Adrenal gland (tissue), 12 donors: ENCODE data around the gene ISCU. TPM values are rescaled to one million over a fixed set of nuclear protein-coding genes. Genes with fewer than 3 reads are reported as not detected.

Experiments used
- DNase-seq, 7 donors: peaks; one replicate each; pipeline ENCODE4 v3.0.0-alpha.2; 2019 to 2020
- H3K27ac ChIP-seq, 5 donors: fragments of 200-600 bp; sonication (generic) in 4 of 5; 1 replicate in 3 of 5; 2 replicates in 2 of 5; pipeline versions ENCODE4 v1.5.1 to v1.8.0; 2016 to 2020; ENCODE audit warnings: mild to moderate bottlenecking in 1 of 5
- H3K27me3 ChIP-seq: fragments of 200-600 bp; 2 replicates; pipeline ENCODE4 v1.8.0; 2021
- H3K36me3 ChIP-seq, 2 donors: fragments of 200-600 bp; replicated peaks in 1 of 2; 1 replicate in 1 of 2; 2 replicates in 1 of 2; pipeline versions ENCODE4 v1.5.1 to v1.8.0; 2018 to 2022
- H3K4me1 ChIP-seq, 2 donors: fragments of 200-600 bp; replicated peaks in 1 of 2; 1 replicate in 1 of 2; 2 replicates in 1 of 2; pipeline versions ENCODE4 v1.5.1 to v1.8.0; 2018 to 2021
- H3K4me3 ChIP-seq, 4 donors: fragments of 200-600 bp; sonication (generic) in 3 of 4; one replicate each; pipeline ENCODE4 v1.5.1; 2016 to 2018
- H3K9me3 ChIP-seq, 3 donors: fragments of 200-600 bp; sonication (generic) in 1 of 3; replicated peaks in 1 of 3; 1 replicate in 2 of 3; 2 replicates in 1 of 3; pipeline versions ENCODE4 v1.5.1 to v1.8.0; 2016 to 2021
- POLR2A ChIP-seq, 2 donors: fragments of 450-650 bp; IDR thresholded peaks; one replicate each; pipeline ENCODE4 v1.6.1; 2017; ENCODE audit warnings: antibody characterized with exemption in 2 of 2, mild to moderate bottlenecking in 2 of 2, moderate library complexity in 1 of 2
- WGBS, 4 donors: extraction: QIAGEN DNeasy Blood & Tissue Kit in 2 of 4; methylation state at CpG; one replicate each; pipeline versions ENCODE4 v1.1.5 to v1.1.7; 2013 to 2017; 5-methylcytosine and 5-hydroxymethylcytosine counted together
- intact Hi-C, 2 donors: fragments of 100-400 bp; cut with DNase I; formaldehyde crosslinking; loops; one replicate each; pipeline versions ENCODE4 v1.14.1 to v1.15.0; 2022 to 2023
- polyA plus RNA-seq, 3 donors: library from polyadenylated mRNA; stranded (reverse); fragments of 200-250 nt in 2 of 3; fragments of 350-450 nt in 1 of 3; fragmentation: Illumina TruSeq in 1 of 3; extraction: RNeasy Lipid Tissue Mini Kit (QIAGEN cat#74804) in 1 of 3; gene quantifications; one replicate each; pipeline ENCODE4 v1.2.3, GENCODE V29; 2013 to 2014
- total RNA-seq, 9 donors: library from RNA; depleted of rRNA in 4 of 9; stranded (reverse); fragments of >200 nt in 4 of 9; fragments of 120-200 nt in 1 of 9; fragmentation: NEBNext Ultra II Directional in 1 of 9; extraction: Animal tissue kit (Norgen Biotek cat#: 25700) in 1 of 9; gene quantifications; one replicate each; pipeline versions ENCODE4 v1.1.0 to v1.2.4, GENCODE V29; 2013 to 2023
- TF ChIP-seq, protein P1 (sequence below), 6 experiments: fragments of 450-650 bp in 4 of 6; fragments of 200-600 bp in 2 of 6; sonication (generic) in 1 of 6; IDR thresholded peaks; 1 replicate in 5 of 6; 2 replicates in 1 of 6; pipeline versions ENCODE4 v1.5.1 to v1.8.0; 2016 to 2021; ENCODE audit warnings: antibody characterized with exemption in 6 of 6, mild to moderate bottlenecking in 2 of 6, moderate library complexity in 1 of 6
- donor health status: healthy with polysubstance abuse.
- donor health status: Bipolar disorder and iron deficiency.
- donor health status: DM: yes; HTN: yes; CAD: no.
- donor health status: DM: no; HTN: no; CAD: no.
- donor health status: DM: no; HTN: no; CAD: no.
- donor health status: DM: yes; HTN: yes; CAD: no.

Gene ISCU
- total and polyA plus RNA-seq, 12 donors = 209 to 1,219 (median 393) TPM

DNA sequence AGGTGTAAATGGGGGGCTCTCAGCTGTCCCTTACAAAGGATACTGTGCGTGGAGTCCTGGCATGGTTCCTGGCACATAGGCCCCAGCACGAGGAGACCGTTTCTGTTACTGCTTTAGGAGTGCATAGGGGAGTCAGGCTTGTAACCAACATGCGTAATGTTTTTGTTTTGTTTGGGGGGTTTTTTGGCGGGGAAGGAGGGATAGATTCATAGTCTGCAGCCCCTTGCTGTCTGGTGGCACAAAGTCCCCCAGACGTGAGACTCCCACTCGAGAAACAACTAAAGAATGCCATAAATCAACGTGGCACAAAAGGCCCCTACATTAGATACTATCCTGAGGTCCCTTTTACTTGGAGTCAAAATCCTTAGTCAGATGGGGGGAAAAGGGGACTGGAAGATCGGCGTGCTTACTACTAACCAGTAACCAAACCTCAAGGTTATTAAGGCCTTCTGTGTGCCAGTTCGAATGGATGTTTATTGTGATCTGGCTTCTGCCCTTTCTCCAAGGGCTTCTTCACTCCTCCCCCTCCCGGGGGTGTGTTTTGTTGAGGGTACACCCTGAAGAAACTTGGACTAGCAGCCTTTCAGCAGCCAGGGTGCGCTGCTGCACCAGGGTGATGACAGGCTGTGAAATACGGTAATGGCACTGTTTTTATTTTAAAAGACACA, 874 bp downstream of the ISCU start:
- Histone ChIP-seq H3K27ac (peak overlapping the region; percentile 56 to 98 (median 94)), H3K36me3 (peaks cover 0 to 43% of the 10 kb centered on the region in 2 donors), H3K9me3 (no peaks in the 10 kb centered on the region), H3K4me1 (peaks cover 25 to 56% of the 10 kb centered on the region in 2 donors), H3K4me3 (peak overlapping the region; percentile 56 to 99 (median 90)), H3K27me3 (no peaks in the 10 kb centered on the region)
- peak; percentile 84 to 94 (median 90) for DNase-seq
- intact Hi-C loops = loop anchor here (2.0 to 10.0 kb wide), 2 partner anchors 56 to 232 kb away; no protein-coding TSS in a partner anchor
- TF ChIP-seq, protein P1, sequence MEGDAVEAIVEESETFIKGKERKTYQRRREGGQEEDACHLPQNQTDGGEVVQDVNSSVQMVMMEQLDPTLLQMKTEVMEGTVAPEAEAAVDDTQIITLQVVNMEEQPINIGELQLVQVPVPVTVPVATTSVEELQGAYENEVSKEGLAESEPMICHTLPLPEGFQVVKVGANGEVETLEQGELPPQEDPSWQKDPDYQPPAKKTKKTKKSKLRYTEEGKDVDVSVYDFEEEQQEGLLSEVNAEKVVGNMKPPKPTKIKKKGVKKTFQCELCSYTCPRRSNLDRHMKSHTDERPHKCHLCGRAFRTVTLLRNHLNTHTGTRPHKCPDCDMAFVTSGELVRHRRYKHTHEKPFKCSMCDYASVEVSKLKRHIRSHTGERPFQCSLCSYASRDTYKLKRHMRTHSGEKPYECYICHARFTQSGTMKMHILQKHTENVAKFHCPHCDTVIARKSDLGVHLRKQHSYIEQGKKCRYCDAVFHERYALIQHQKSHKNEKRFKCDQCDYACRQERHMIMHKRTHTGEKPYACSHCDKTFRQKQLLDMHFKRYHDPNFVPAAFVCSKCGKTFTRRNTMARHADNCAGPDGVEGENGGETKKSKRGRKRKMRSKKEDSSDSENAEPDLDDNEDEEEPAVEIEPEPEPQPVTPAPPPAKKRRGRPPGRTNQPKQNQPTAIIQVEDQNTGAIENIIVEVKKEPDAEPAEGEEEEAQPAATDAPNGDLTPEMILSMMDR (IDR thresholded peaks at IDR 0.05) = peak; percentile 60 to 94 (median 89)
- peak in 1 of 2 donors; percentile 61 for TF ChIP-seq POLR2A (IDR thresholded peaks at IDR 0.05)
- WGBS, 4 donors = 1 to 2% (median 2%) methylated on average over 11 to 14 of the region's 14 CpGs

DNA sequence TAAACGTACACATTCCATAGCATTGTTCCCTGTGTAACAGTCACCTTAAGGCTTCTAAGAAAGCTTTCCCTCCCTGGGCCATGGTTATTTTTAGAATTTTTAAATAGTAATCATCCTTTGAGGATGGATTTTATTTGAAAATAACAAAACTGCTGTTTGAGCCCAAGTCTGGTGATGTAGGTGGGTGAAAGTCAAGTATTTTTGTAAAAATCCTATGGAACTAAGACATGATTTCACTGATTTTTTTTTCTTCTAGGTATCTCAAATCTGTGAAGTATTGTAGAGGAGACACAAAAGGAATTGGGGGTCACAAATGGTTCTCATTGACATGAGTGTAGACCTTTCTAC, 1.4 kb downstream of the ISCU start:
- peak overlapping the region in 3 of 5 donors; percentile 8 to 98 (median 95) for H3K27ac ChIP-seq
- no peak for TF ChIP-seq POLR2A (IDR thresholded peaks at IDR 0.05)
- TF ChIP-seq, protein P1 (IDR thresholded peaks at IDR 0.05) = peak in 2 of 6 experiments; percentile 2 to 7
- H3K4me3 ChIP-seq = peak overlapping the region in 1 of 4 donors; percentile 85
- H3K36me3 ChIP-seq = peaks cover 0 to 48% of the 10 kb centered on the region in 2 donors
- WGBS, 4 donors = 0 to 10% (median 5%) methylated on average over 1 of the region's 1 CpG
- peaks cover 25 to 51% of the 10 kb centered on the region in 2 donors for H3K4me1 ChIP-seq
- H3K27me3 ChIP-seq = no peaks in the 10 kb centered on the region
- no peaks in the 10 kb centered on the region for H3K9me3 ChIP-seq
- intact Hi-C loops = loop anchor here (2.0 to 10.0 kb wide), 2 partner anchors 55 to 231 kb away; no protein-coding TSS in a partner anchor
- DNase-seq = no peak

DNA sequence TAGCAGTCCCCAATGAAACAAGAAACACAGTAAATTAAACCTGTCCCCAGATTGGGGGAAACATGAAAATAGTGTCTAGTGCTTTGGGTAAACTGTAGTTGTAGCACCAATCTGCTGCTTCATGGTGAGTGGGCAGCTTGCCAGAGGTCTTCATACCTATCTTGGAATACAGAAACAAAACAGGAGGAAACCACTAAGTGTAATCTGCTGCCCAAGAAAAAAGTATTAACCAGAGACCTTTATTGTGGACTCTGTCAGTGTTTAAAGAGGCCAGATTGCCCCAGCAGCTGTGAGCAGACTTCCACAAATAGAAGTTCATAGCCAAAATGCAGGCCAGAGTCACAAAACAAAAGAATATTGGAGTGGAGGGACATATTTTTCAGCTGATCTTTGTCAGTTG, 2.3 kb downstream of the ISCU start:
- intact Hi-C loops = loop anchor here in 1 of 2 donors (5.0 to 10.0 kb wide), 2 partner anchors 53 to 230 kb away; no protein-coding TSS in a partner anchor
- peak overlapping the region in 3 of 5 donors; percentile 21 to 95 (median 30) for H3K27ac ChIP-seq
- H3K27me3 ChIP-seq = no peaks in the 10 kb centered on the region
- H3K4me3 ChIP-seq = no peak overlapping the region
- H3K4me1 ChIP-seq = peaks cover 23 to 42% of the 10 kb centered on the region in 2 donors
- DNase-seq = peak in 1 of 7 donors; percentile 60
- H3K9me3 ChIP-seq = no peaks in the 10 kb centered on the region
- TF ChIP-seq, protein P1 (IDR thresholded peaks at IDR 0.05) = no peak
- TF ChIP-seq POLR2A (IDR thresholded peaks at IDR 0.05) = no peak
- peaks cover 0 to 58% of the 10 kb centered on the region in 2 donors for H3K36me3 ChIP-seq

- TF ChIP-seq POLR2A (IDR thresholded peaks at IDR 0.05) = no peak
- TF ChIP-seq, protein P1 (IDR thresholded peaks at IDR 0.05) = no peak
- intact Hi-C loops = loop anchor here in 1 of 2 donors (5.0 to 10.0 kb wide), 2 partner anchors 52 to 230 kb away; no protein-coding TSS in a partner anchor
- no peaks in the 10 kb centered on the region for H3K27me3 ChIP-seq
- no peak overlapping the region for H3K4me3 ChIP-seq
- whole genome bisulfite sequencing, 4 donors = 78 to 88% (median 80%) methylated on average over 3 of the region's 3 CpGs
- no peaks in the 10 kb centered on the region for H3K9me3 ChIP-seq
- peak overlapping the region in 3 of 5 donors; percentile 30 to 95 (median 69) for H3K27ac ChIP-seq
- peaks cover 0 to 62% of the 10 kb centered on the region in 2 donors for H3K36me3 ChIP-seq
- H3K4me1 ChIP-seq = peaks cover 19 to 37% of the 10 kb centered on the region in 2 donors
- peak in 2 of 7 donors; percentile 13 to 40 for DNase-seq
These were observed 2.8 kb downstream of the ISCU start for GRCh38 chr12:108565146-108565545.
